Measurements from ENCODE around the gene SURF6.
"Not testable (repeated sequence)": the region's sequence is repeated elsewhere in the genome, so short reads cannot be mapped to it uniquely, and the experiment has no call there.

SURF6 gene

DNA sequence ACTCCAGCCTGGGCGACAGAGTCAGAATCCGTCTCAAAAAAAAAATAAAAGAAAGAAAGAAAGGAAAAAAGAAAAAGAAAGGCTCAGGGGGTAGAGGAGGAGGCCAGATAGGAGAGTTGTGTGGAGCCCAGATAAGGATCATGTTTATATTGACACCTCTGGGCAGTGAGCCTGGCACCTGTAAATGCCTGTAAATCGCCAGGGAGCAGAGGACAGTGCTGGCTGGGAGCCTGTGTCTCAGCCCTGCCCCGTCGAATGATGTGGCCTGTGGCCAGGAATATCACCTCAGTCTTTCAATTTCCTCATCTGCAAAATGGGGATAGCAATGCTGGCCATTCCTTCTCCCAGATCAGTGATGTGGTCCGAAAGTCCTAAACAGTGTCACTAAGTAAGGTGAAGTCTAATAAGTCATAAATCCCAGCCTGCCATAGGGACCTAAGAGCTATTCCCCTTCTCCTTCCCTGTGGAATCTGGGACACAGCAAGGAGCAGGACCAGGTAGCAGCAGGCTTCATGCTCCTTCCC lies 50.7 kb downstream of the SURF6 start:
- DNase-seq (ENCODE audit: low spot score): no peak

DNA sequence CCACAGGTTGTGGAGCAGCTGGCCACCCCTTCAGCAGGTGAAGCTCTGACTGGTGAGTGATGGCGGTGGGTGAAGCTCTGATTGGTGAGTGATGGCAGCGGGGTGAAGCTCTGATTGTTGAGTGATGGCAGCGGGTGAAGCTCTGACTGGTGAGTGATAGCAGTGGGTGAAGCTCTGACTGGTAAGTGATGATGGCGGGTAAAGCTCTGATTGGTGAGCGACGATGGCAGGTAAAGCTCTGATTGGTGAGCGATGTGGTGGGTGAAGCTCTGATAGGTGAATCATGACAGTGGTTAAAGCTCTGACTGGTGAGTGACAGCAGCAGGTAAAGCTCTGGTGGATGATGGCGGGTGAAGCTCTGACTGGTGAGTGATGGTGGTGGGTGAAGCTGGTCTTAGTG lies 51.6 kb downstream of the SURF6 start:
- no peak for DNase-seq (ENCODE audit: low spot score)

DNA sequence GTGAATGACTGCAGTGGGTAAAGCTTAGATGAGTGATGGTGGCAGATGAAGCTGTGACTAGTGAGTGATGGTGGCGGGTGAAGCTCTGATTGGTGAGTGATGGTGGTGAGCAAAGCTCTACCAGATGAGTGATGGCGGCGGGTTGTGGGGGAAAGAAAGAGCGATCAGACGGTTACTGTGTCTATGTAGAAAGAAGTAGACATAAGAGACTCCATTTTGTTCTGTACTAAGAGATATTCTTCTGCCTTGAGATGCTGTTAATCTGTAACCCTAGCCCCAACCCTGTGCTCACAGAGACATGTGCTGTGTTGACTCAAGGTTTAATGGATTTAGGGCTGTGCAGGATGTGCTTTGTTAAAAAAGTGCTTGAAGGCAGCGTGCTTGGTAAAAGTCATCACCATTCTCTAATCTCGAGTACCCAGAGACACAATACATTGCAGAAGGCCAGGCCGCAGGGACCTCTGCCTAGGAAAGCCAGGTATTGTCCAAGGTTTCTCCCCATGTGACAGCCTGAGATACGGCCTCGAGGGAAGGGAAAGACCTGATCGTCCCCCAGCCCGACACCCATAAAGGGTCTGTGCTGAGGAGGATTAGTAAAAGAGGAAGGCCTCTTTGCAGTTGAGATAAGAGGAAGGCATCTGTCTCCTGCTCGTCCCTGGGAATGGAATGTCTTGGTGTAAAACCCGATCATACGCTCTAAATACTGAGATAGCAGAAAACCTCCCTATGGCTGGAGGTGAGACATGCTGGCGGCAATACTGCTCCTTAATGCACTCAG lies 52.5 kb downstream of the SURF6 start:
- DNase-seq (ENCODE audit: low spot score): not testable (repeated sequence)

DNA sequence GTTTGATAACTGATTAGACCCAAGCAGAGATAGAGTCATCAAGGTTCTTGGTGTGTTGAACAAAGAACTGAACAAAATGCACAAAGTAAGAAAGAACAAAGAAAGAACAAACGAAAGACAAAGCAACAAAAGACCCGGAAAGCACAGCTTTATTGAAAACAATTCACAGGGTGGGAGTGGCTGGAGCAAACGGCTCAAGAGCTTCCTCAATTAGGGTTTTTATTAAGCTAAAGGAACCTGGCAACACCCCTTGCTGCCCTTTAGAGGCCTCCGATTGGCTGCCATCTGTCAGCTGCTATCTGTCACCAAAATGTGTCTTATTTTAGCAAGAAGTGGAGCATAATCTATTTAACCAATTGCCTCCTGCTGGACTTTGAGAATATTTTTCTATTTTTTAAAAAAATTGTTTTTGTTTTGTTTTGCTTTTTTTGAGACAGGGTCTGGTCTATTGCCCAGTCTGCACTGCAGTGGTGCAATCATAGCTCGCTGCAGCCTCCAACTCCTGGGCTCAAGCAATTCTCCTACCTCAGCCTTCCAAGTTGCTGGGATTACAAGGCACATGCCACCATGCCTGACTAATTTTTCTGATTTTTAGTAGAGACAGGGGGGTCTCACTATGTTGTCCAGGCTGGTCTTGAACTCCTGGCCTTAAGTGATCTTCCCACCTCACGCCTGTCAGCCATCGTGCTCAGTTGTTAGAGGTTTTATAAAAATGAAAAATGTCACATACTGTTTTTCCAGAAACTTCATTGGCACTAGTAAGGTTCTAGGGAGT lies 53.3 kb downstream of the SURF6 start:
- no peak for DNase-seq (ENCODE audit: low spot score)

DNA sequence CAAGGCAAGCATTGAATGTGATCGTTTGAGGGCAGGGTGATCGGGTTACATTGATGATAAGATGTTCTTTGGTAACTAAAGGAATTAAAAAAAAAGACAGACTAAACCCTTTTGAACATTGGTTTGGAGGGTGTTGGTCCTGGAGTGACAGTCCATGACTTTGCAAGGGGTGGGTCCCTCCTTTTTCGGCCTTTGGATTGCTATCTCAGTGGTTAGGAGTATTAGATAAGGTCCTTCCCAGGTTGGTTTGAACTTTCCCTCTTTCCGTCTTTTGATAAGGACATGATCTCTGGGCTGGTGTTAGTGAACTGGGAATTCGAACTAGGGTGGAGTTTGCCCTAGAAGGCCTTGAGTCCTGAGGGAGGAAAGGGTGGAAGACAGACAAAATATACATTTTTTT lies 55.6 kb downstream of the SURF6 start:
- no peak for DNase-seq (ENCODE audit: low spot score)

All from pons (tissue), 1 donor.